Sigmoid colon (tissue), 7 donors: ENCODE data around the gene PRCC. TPM values are rescaled to one million over a fixed set of nuclear protein-coding genes. Genes with fewer than 3 reads are reported as not detected.

Experiments used
- DNase-seq: peaks from one replicate; pipeline ENCODE4 v3.0.0-alpha.2; 2019
- H3K27ac ChIP-seq, 4 donors: fragments of 200-600 bp; sonication (generic); one replicate each; pipeline ENCODE4 v1.5.1; 2016 to 2019; ENCODE audit warnings: mild to moderate bottlenecking in 1 of 4
- H3K27me3 ChIP-seq, 3 donors: fragments of 200-600 bp; sonication (generic); one replicate each; pipeline ENCODE4 v1.5.1; 2019; ENCODE audit warnings: mild to moderate bottlenecking in 1 of 3
- H3K36me3 ChIP-seq, 4 donors: fragments of 200-600 bp; sonication (generic); one replicate each; pipeline ENCODE4 v1.5.1; 2016 to 2019
- H3K4me1 ChIP-seq, 4 donors: fragments of 200-600 bp; sonication (generic); one replicate each; pipeline ENCODE4 v1.5.1; 2017 to 2019
- H3K4me3 ChIP-seq, 4 donors: fragments of 200-600 bp; sonication (generic); one replicate each; pipeline ENCODE4 v1.5.1; 2017 to 2019; ENCODE audit warnings: mild to moderate bottlenecking in 2 of 4, moderate library complexity in 1 of 4
- H3K9me3 ChIP-seq, 4 donors: fragments of 200-600 bp in 3 of 4; sonication (generic) in 3 of 4; one replicate each; pipeline versions ENCODE4 v1.5.1 to v1.6.1; 2013 to 2019
- EP300 ChIP-seq, 4 donors: sonication (generic); formaldehyde crosslinking; IDR thresholded peaks; one replicate each; pipeline ENCODE4 v1.6.1; 2017; ENCODE audit warnings: antibody characterized with exemption in 4 of 4
- POLR2A ChIP-seq, 2 donors: fragments of 450-650 bp; IDR thresholded peaks; one replicate each; pipeline ENCODE4 v1.6.1; 2016; ENCODE audit warnings: antibody characterized with exemption in 2 of 2, mild to moderate bottlenecking in 2 of 2, moderate library complexity in 2 of 2
- POLR2AphosphoS5 ChIP-seq, 4 donors: sonication (generic); formaldehyde crosslinking; IDR thresholded peaks; one replicate each; pipeline ENCODE4 v1.6.1; 2017; ENCODE audit warnings: antibody characterized with exemption in 4 of 4
- WGBS, 2 donors: extraction: QIAGEN DNeasy Blood & Tissue Kit; methylation state at CpG; one replicate each; pipeline ENCODE4 v1.1.7; 2013; 5-methylcytosine and 5-hydroxymethylcytosine counted together
- intact Hi-C: fragments of 100-400 bp; cut with DNase I; formaldehyde crosslinking; loops from one replicate; pipeline ENCODE4 v1.15.1; 2023
- polyA plus RNA-seq, 3 donors: library from polyadenylated mRNA; stranded (reverse); fragments of 200-250 nt; gene quantifications; one replicate each; pipeline ENCODE4 v1.2.3, GENCODE V29; 2013
- total RNA-seq, 4 donors: library from RNA; depleted of rRNA; stranded (reverse); fragments of >200 nt; gene quantifications; one replicate each; pipeline ENCODE4 v1.1.0, GENCODE V29; 2016
- TF ChIP-seq, protein P1 (sequence below), 4 experiments: fragments of 450-650 bp in 3 of 4; fragments of 200-600 bp in 1 of 4; IDR thresholded peaks; one replicate each; pipeline ENCODE4 v1.5.1; 2016 to 2019; ENCODE audit warnings: antibody characterized with exemption in 4 of 4, mild to moderate bottlenecking in 3 of 4, moderate library complexity in 2 of 4
- donor health status: healthy with polysubstance abuse.
- donor health status: Bipolar disorder and iron deficiency.
- donor health status: healthy.

PRCC gene
- total and polyA plus RNA-seq, 7 donors: 27.5 to 49.7 (median 34.1) TPM

DNA sequence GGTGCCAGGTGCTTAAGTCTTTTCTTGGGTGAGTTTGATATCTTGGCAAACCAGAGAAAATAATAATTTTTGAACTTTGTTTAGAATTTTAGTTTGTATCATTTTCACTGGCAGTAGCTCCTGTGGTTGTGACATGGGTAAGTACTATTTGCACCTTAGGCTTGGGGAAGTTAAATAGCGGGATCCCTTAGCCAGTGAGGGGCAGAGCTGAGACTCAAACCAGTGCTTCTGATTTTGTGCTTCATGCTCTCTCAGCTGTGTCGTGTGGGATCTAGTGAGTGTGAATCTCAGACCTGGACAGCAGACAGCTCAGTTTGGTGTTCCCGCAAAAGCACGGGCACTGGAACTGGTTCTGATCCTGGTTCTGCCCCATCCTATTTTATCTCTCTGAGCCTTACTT lies 9.6 kb downstream of the PRCC start:
- Histone ChIP-seq H3K4me3 (no peak overlapping the region), H3K27me3 (no peaks in the 10 kb centered on the region), H3K9me3 (no peaks in the 10 kb centered on the region), H3K27ac (no peak overlapping the region), H3K36me3 (peaks cover 0 to 11% (median 0%) of the 10 kb centered on the region in 4 donors), H3K4me1 (peaks cover 0 to 51% (median 43%) of the 10 kb centered on the region in 4 donors)
- WGBS, 2 donors: 74 to 82% methylated on average over 4 of the region's 4 CpGs
- TF ChIP-seq EP300 (IDR thresholded peaks at IDR 0.05) (no peak), POLR2AphosphoS5 (IDR thresholded peaks at IDR 0.05) (no peak), POLR2A (IDR thresholded peaks at IDR 0.05) (no peak)
- TF ChIP-seq, protein P1, sequence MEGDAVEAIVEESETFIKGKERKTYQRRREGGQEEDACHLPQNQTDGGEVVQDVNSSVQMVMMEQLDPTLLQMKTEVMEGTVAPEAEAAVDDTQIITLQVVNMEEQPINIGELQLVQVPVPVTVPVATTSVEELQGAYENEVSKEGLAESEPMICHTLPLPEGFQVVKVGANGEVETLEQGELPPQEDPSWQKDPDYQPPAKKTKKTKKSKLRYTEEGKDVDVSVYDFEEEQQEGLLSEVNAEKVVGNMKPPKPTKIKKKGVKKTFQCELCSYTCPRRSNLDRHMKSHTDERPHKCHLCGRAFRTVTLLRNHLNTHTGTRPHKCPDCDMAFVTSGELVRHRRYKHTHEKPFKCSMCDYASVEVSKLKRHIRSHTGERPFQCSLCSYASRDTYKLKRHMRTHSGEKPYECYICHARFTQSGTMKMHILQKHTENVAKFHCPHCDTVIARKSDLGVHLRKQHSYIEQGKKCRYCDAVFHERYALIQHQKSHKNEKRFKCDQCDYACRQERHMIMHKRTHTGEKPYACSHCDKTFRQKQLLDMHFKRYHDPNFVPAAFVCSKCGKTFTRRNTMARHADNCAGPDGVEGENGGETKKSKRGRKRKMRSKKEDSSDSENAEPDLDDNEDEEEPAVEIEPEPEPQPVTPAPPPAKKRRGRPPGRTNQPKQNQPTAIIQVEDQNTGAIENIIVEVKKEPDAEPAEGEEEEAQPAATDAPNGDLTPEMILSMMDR (IDR thresholded peaks at IDR 0.05): no peak
- DNase-seq: no peak
- intact Hi-C loops: no loop called here

DNA sequence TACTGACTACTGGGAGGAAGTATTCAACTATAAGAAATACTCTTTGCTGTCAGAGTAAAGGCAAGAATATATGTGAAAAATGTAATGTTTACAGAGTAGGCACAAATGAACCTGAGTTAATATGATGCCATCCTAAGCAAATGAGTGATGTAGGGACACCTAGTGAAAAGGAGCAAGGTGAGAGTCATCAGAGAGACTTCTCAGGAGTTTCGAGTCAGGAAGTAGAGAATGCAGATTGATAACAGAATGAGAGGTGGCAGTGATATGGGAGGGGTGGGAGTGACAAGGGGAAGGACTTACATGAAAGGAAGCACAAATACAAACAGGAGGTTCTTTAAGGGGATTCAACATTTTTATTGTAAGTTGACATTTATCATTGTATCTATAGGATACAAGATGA lies 10.2 kb downstream of the PRCC start:
- Histone ChIP-seq H3K4me1 (peaks cover 0 to 46% (median 39%) of the 10 kb centered on the region in 4 donors), H3K4me3 (no peak overlapping the region), H3K27ac (no peak overlapping the region), H3K27me3 (no peaks in the 10 kb centered on the region), H3K9me3 (no peaks in the 10 kb centered on the region), H3K36me3 (peaks cover 0 to 18% (median under 1%) of the 10 kb centered on the region in 4 donors)
- 31 to 59% methylated on average over 1 of the region's 1 CpG for WGBS, 2 donors
- TF ChIP-seq POLR2A (IDR thresholded peaks at IDR 0.05): no peak
- TF ChIP-seq POLR2AphosphoS5 (IDR thresholded peaks at IDR 0.05): no peak
- no peak for TF ChIP-seq EP300 (IDR thresholded peaks at IDR 0.05)
- TF ChIP-seq, protein P1 (IDR thresholded peaks at IDR 0.05): no peak
- no peak for DNase-seq
- intact Hi-C loops: no loop called here

DNA sequence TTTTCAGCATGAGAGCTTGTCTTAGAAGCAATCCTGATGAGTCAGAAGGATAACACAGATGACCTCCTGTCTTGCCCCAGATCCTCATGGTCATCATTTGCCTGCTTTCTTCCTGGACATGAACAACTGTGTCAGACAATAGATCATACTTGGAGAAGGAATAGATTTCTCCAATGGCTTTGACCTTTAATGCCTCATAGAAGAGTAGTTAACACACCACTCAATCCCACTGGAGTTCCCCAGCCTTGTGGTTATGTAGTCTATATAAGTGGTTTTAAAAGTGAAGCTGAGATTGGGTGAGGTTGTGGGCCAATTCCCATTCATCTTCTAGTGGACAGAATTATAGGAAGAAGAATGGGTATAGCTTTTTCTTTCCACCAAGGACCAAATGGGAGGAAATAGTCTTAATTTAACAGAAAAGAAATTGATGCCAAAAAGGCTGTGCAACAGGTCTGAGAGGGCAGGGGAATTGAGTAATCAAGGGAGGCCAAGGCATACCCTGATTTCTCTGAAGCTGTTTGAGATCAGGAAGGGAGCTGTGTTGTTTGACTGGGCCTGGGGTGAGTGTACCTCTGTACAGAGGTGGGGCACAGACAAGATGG lies 14.4 kb downstream of the PRCC start:
- Histone ChIP-seq H3K4me1 (peaks cover 0 to 22% (median 18%) of the 10 kb centered on the region in 4 donors), H3K27me3 (no peaks in the 10 kb centered on the region), H3K9me3 (no peaks in the 10 kb centered on the region), H3K4me3 (no peak overlapping the region), H3K27ac (no peak overlapping the region), H3K36me3 (peaks cover 0 to 54% (median 19%) of the 10 kb centered on the region in 4 donors)
- TF ChIP-seq, protein P1 (IDR thresholded peaks at IDR 0.05): no peak
- TF ChIP-seq EP300 (IDR thresholded peaks at IDR 0.05) (no peak), POLR2AphosphoS5 (IDR thresholded peaks at IDR 0.05) (no peak), POLR2A (IDR thresholded peaks at IDR 0.05) (no peak)
- intact Hi-C loops: no loop called here
- DNase-seq: peak; percentile 47

DNA sequence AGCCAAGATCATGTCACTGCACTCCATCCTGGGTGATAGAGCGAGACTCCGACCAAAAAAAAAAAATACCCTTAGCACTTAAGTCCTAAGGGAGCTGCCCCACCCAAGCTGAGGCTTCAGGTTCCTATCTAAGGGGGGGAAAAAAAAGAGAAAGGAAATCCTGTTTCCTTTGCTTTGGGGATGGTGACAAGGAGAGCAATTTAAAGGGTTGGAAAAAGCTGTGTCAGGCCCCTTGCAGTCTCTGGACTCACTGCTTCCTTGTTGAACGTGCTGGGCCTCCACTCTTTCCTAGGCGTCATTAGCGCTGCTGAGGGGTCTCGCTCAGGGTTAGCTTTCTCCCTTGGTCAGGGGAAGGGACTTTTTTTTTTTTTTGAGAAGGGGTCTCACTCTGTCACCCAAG lies 18.1 kb downstream of the PRCC start:
- Histone ChIP-seq H3K36me3 (peaks cover 8 to 89% (median 27%) of the 10 kb centered on the region in 4 donors), H3K27ac (no peak overlapping the region), H3K27me3 (no peaks in the 10 kb centered on the region), H3K4me3 (no peak overlapping the region), H3K9me3 (no peaks in the 10 kb centered on the region), H3K4me1 (peaks cover 0 to 10% (median 3%) of the 10 kb centered on the region in 4 donors)
- intact Hi-C loops: no loop called here
- WGBS, 2 donors: 93 to 97% methylated on average over 6 of the region's 6 CpGs
- DNase-seq: no peak
- TF ChIP-seq POLR2AphosphoS5 (IDR thresholded peaks at IDR 0.05) (no peak), EP300 (IDR thresholded peaks at IDR 0.05) (no peak), POLR2A (IDR thresholded peaks at IDR 0.05) (no peak)
- TF ChIP-seq, protein P1 (IDR thresholded peaks at IDR 0.05): no peak

- Histone ChIP-seq H3K36me3 (peaks cover 8 to 92% (median 34%) of the 10 kb centered on the region in 4 donors), H3K4me1 (peaks cover 0 to 5% (median 2%) of the 10 kb centered on the region in 4 donors), H3K27ac (no peak overlapping the region), H3K9me3 (no peaks in the 10 kb centered on the region), H3K27me3 (no peaks in the 10 kb centered on the region), H3K4me3 (no peak overlapping the region)
- intact Hi-C loops: no loop called here
- TF ChIP-seq POLR2A (IDR thresholded peaks at IDR 0.05): no peak
- TF ChIP-seq, protein P1 (IDR thresholded peaks at IDR 0.05): no peak
- no peak for TF ChIP-seq POLR2AphosphoS5 (IDR thresholded peaks at IDR 0.05)
- TF ChIP-seq EP300 (IDR thresholded peaks at IDR 0.05): no peak
- WGBS, 2 donors: 67 to 95% methylated on average over 10 of the region's 10 CpGs
- DNase-seq: peak; percentile 56
Measured at GRCh38 chr1:156786640-156787039, 19.3 kb downstream of the PRCC start.
